Left ventricle myocardium inferior (tissue), 1 donor: ENCODE results near the gene KRTAP19-4. TPM values are rescaled to one million over a fixed set of nuclear protein-coding genes. Genes with fewer than 3 reads are reported as not detected.

Experiments used
- DNase-seq: peaks from one replicate; pipeline ENCODE4 v3.0.0-alpha.2; 2020
- H3K27ac ChIP-seq: fragments of 200-600 bp; replicated peaks from 2 replicates; pipeline ENCODE4 v1.8.0; 2021
- H3K27me3 ChIP-seq: fragments of 200-600 bp; 2 replicates; pipeline ENCODE4 v1.8.0; 2021; ENCODE audit warnings: low read depth
- H3K36me3 ChIP-seq: fragments of 200-600 bp; 2 replicates; pipeline ENCODE4 v1.8.0; 2021
- H3K4me1 ChIP-seq: fragments of 200-600 bp; 2 replicates; pipeline ENCODE4 v1.8.0; 2021
- H3K4me3 ChIP-seq: fragments of 200-600 bp; 2 replicates; pipeline ENCODE4 v1.8.0; 2021; ENCODE audit warnings: mild to moderate bottlenecking, moderate library complexity
- H3K9me3 ChIP-seq: fragments of 200-600 bp; replicated peaks from 2 replicates; pipeline ENCODE4 v1.8.0; 2021
- intact Hi-C: fragments of 100-400 bp; cut with micrococcal nuclease; formaldehyde crosslinking; loops from one replicate; pipeline ENCODE4 v1.11.0; 2022
- total RNA-seq: library from RNA; stranded (reverse); fragmentation: NEBNext Ultra II Directional; extraction: Animal tissue kit (Norgen Biotek cat#: 25700); gene quantifications from one replicate; pipeline ENCODE4 v1.2.1, GENCODE V29; 2021
- TF ChIP-seq, protein P1 (sequence below): fragments of 200-600 bp; IDR thresholded peaks from 2 replicates; pipeline ENCODE4 v1.8.0; 2021; ENCODE audit warnings: antibody characterized with exemption, mild to moderate bottlenecking, borderline replicate concordance
- donor health status: DM: no; HTN: yes; CAD: no; lungs with severe emphysema.

Gene KRTAP19-4
- total RNA-seq, 1 donor from 2014 or later: not detected

DNA sequence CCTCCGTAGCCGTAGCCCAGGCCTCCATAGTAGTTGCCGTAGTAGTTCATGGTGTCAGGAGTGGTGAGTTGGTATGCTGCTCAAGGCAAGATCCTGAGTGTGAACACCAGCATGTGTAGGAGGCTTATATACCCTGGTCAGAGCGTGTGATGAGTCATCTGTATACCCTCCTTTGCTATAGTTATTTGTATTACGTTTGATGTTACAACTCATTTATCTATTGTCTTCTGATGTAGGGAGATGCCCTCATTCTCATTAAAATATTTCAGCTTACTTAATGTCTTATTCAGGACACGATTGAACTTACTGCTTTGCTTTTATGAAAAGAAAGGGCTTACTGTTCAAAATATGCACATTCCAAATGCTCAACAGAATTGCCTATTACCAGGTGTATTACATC lies 5.1 kb upstream of the KRTAP19-4 start, which contains the start of gene KRTAP19-5:
Gene KRTAP19-5, minus strand, starts transcription at position 101 of the 400 bp plus-strand sequence. Its CDS starts 51 bp downstream, at position 50.
- TF ChIP-seq, protein P1, sequence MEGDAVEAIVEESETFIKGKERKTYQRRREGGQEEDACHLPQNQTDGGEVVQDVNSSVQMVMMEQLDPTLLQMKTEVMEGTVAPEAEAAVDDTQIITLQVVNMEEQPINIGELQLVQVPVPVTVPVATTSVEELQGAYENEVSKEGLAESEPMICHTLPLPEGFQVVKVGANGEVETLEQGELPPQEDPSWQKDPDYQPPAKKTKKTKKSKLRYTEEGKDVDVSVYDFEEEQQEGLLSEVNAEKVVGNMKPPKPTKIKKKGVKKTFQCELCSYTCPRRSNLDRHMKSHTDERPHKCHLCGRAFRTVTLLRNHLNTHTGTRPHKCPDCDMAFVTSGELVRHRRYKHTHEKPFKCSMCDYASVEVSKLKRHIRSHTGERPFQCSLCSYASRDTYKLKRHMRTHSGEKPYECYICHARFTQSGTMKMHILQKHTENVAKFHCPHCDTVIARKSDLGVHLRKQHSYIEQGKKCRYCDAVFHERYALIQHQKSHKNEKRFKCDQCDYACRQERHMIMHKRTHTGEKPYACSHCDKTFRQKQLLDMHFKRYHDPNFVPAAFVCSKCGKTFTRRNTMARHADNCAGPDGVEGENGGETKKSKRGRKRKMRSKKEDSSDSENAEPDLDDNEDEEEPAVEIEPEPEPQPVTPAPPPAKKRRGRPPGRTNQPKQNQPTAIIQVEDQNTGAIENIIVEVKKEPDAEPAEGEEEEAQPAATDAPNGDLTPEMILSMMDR: no peak

GRCh38 chr21:30491963-30492428 lies 5.0 kb downstream of the KRTAP19-4 start, which contains the start of gene KRTAP19-3:
KRTAP19-3 (minus strand) TSS chr21:30492013; CDS start chr21:30491957, 56 bp downstream.
- Histone ChIP-seq H3K27ac (no peak within 1 kb of the TSS), H3K9me3 (peaks cover 7% of the 10 kb centered on the region), H3K4me3 (no peak within 1 kb of the TSS), H3K27me3 (no peaks in the 10 kb centered on the region), H3K36me3 (no peaks in the 10 kb centered on the region), H3K4me1 (no peaks in the 10 kb centered on the region)
- TF ChIP-seq, protein P1: no peak
- intact Hi-C loops: no loop called here
- DNase-seq: no peak

More for the DNA sequence above, 5.1 kb upstream of the KRTAP19-4 start, which contains the start of gene KRTAP19-5:
- Histone ChIP-seq H3K27me3 (no peaks in the 10 kb centered on the region), H3K27ac (no peak within 1 kb of the TSS), H3K4me3 (no peak within 1 kb of the TSS), H3K4me1 (no peaks in the 10 kb centered on the region), H3K9me3 (peaks cover 4% of the 10 kb centered on the region), H3K36me3 (no peaks in the 10 kb centered on the region)
- intact Hi-C loops: no loop called here
- no peak for DNase-seq

DNA sequence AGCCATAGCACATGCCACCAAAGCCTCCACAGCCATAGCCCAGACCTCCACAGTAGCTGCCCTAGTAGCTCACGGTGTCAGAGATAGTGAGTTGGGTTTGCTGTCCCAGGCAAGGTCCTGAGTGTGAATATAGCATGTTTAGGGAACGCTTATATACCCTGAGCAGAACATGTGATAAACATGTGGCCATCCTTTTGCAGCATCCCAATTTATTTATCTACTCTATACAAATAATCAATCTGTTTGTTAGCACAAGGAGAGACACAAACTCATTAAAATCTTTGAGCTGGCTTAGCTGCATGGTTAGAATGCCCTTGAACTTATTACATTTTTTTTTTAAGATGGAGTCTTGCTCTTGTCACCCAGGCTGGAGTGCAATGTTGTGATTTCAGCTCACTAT lies 9.6 kb downstream of the KRTAP19-4 start, which contains the start of gene KRTAP19-2:
Gene KRTAP19-2, minus strand, starts transcription at position 101 of the 400 bp plus-strand sequence. Its CDS starts 88 bp downstream, at position 13.
- Histone ChIP-seq H3K4me3 (no peak within 1 kb of the TSS), H3K9me3 (peaks cover 30% of the 10 kb centered on the region), H3K27me3 (no peaks in the 10 kb centered on the region), H3K36me3 (no peaks in the 10 kb centered on the region), H3K4me1 (no peaks in the 10 kb centered on the region), H3K27ac (no peak within 1 kb of the TSS)
- intact Hi-C loops: no loop called here
- TF ChIP-seq, protein P1: no peak
- DNase-seq: no peak

DNA sequence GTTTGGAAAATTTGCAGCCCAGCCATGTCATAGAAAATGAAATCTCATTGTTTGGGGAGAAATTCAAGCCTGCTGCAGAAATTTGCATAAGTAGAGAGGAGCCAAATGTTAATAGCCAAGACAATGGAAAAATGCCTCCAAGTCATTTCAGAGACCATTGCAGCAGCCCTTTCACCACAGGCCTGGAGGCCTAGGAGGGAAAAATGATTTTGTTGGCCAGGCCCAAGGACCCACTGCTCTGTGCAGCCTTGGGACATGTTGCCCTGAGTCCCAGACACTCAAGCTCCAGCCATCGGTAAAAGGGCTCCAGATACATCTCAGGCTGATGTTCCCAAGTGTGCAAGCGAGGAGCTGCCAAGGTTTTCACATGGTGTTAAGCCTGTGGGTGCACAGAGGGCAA lies 10.8 kb downstream of the KRTAP19-4 start:
- no peak for DNase-seq
- H3K4me3 ChIP-seq: no peak overlapping the region
- H3K27me3 ChIP-seq: no peaks in the 10 kb centered on the region
- H3K27ac ChIP-seq: no peak overlapping the region
- intact Hi-C loops: no loop called here
- H3K4me1 ChIP-seq: peaks cover 4% of the 10 kb centered on the region
- TF ChIP-seq, protein P1: no peak
- H3K36me3 ChIP-seq: no peaks in the 10 kb centered on the region
- peaks cover 30% of the 10 kb centered on the region for H3K9me3 ChIP-seq

DNA sequence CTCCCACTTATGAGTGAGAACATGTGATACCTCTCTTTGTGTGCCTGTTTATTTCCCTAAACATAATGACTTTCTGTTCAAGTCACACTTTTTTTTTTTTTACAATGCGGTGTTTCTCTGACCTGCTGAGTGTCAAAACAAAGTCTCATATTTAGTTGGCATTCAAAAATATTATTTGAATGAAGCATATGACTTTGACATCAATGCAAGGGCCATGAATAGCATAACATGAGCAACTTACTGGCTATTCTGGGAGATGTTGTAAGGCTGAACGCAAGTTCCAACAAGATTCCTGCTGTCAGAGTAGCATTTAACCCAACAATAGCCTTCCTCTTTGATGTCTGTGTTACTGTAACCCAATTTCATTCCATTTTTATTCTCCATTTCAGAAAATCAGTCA lies 14.8 kb downstream of the KRTAP19-4 start:
- Histone ChIP-seq H3K4me1 (peaks cover 9% of the 10 kb centered on the region), H3K9me3 (peaks cover 24% of the 10 kb centered on the region), H3K36me3 (no peaks in the 10 kb centered on the region), H3K27me3 (no peaks in the 10 kb centered on the region), H3K4me3 (no peak overlapping the region), H3K27ac (no peak overlapping the region)
- intact Hi-C loops: no loop called here
- TF ChIP-seq, protein P1: no peak
- DNase-seq: no peak
